H1 (cell line): ENCODE measurements around the gene MMP11. TPM values are rescaled to one million over a fixed set of nuclear protein-coding genes. Genes with fewer than 3 reads are reported as not detected.

ENCODE experiments used
- RNF2 ChIP-seq: fragments of 200-900, 300-1000 bp; sonication (generic); IDR thresholded peaks from 2 replicates; pipeline ENCODE4 v1.7.1; 2016; ENCODE audit warnings: borderline replicate concordance, low read depth, mild to moderate bottlenecking, antibody characterized with exemption, low read length; ENCODE audit not compliant: poor library complexity, severe bottlenecking; ENCODE audit errors: missing control alignments
- SP2 ChIP-seq: IDR thresholded peaks from 2 replicates; pipeline ENCODE4 v1.6.1; 2012; ENCODE audit warnings: mild to moderate bottlenecking, low read length, inconsistent platforms
- polyA plus RNA-seq, 7 experiments: library from polyadenylated mRNA; depleted of rRNA in 3 of 7; stranded (reverse) in 5 of 7; unstranded in 2 of 7; fragments of >200 nt in 5 of 7; fragments of 200-250 nt in 2 of 7; gene quantifications; 1 replicate in 5 of 7; 2 replicates in 1 of 7; 4 replicates in 1 of 7; pipeline versions ENCODE4 v1.2.1 to v1.2.3, GENCODE V29; 2011 to 2013; ENCODE audit warnings: missing spikeins in 2 of 7, mixed read lengths in 2 of 7
- total RNA-seq: library from RNA; stranded (reverse); fragmentation: NEBNext Ultra II Directional; extraction: Animal tissue kit (Norgen Biotek cat#: 25700); gene quantifications from 2 replicates; pipeline ENCODE4 v1.2.1, GENCODE V29; 2021

The MMP11 gene
- total and polyA plus RNA-seq, 2 of the 8 experiments (the other 6 are each of a cell fraction or from before 2014, with no cell fraction given): 10.2 to 18.3 TPM

- peak; percentile 73 for TF ChIP-seq SP2
- TF ChIP-seq RNF2: no peak
- TF ChIP-seq, all 59 proteins: peak for 15
Observed at GRCh38 chr22:23750714-23751440, 21.8 kb upstream of the MMP11 start, which contains the start of gene ZNF70 (continued).
